NCI-H2196 treated with DMSO at 0.1 percent for 48 hours (cell line): ENCODE data around the gene ALDOA.
A peak's percentile ranks its signal among the peaks of the same experiment; 100 is the strongest.
"Not testable (repeated sequence)": the region's sequence is repeated elsewhere in the genome, so short reads cannot be mapped to it uniquely, and the experiment has no call there.

ENCODE experiments used
- DNase-seq: peaks from one replicate; lab custom pipeline; 2025; ENCODE audit not compliant: unreplicated experiment; lab: John Stamatoyannopoulos, UW

Gene ALDOA

GRCh38 chr16:30040690-30041089 lies 24.9 kb upstream of the ALDOA start:
- not testable (repeated sequence) for DNase-seq

- DNase-seq = no peak
Measured at GRCh38 chr16:30041841-30042240, 23.7 kb upstream of the ALDOA start.

- no peak for DNase-seq
Measured at GRCh38 chr16:30046178-30046577, 19.4 kb upstream of the ALDOA start.

- DNase-seq = no peak
Measured at GRCh38 chr16:30046588-30046987, 19.0 kb upstream of the ALDOA start.

GRCh38 chr16:30049871-30050270 lies 15.7 kb upstream of the ALDOA start:
- DNase-seq = no peak

- DNase-seq = no peak
Measured at GRCh38 chr16:30051518-30051917, 14.0 kb upstream of the ALDOA start.

- DNase-seq = peak; percentile 93
Measured at GRCh38 chr16:30052671-30053372, 12.7 kb upstream of the ALDOA start.

GRCh38 chr16:30053376-30054015 lies 12.1 kb upstream of the ALDOA start:
- DNase-seq = no peak

- no peak for DNase-seq
Measured at GRCh38 chr16:30054451-30054850, 11.1 kb upstream of the ALDOA start.

GRCh38 chr16:30054959-30055553 lies 10.5 kb upstream of the ALDOA start:
- peak; percentile 42 for DNase-seq

- DNase-seq = no peak
Measured at GRCh38 chr16:30060346-30060745, 5.2 kb upstream of the ALDOA start.

GRCh38 chr16:30060836-30061554 lies 4.6 kb upstream of the ALDOA start:
- DNase-seq = no peak

GRCh38 chr16:30063278-30063892 lies 2.2 kb upstream of the ALDOA start:
- DNase-seq = no peak

GRCh38 chr16:30063893-30064728 lies 1.4 kb upstream of the ALDOA start:
- DNase-seq = peak; percentile 76

GRCh38 chr16:30064729-30065101 lies 845 bp upstream of the ALDOA start:
- DNase-seq = no peak

GRCh38 chr16:30065943-30066760 lies 592 bp downstream of the ALDOA start:
- DNase-seq = no peak

GRCh38 chr16:30066761-30067583 lies 1.4 kb downstream of the ALDOA start:
- DNase-seq = no peak

GRCh38 chr16:30067584-30067916 lies 2.0 kb downstream of the ALDOA start:
- no peak for DNase-seq

GRCh38 chr16:30068333-30068732 lies 2.8 kb downstream of the ALDOA start:
- DNase-seq = no peak
